ENCODE results near the gene SLC4A11.
A peak's percentile ranks its signal among the peaks of the same experiment; 100 is the strongest.

SLC4A11 gene

GRCh38 chr20:3239026-3239866 lies at the start of gene SLC4A11:
Gene SLC4A11 (minus strand): TSS chr20:3239190. CDS start chr20:3239137, 53 bp downstream.
- no peak for TF ChIP-seq CTCF (conservative IDR thresholded peaks at IDR 0.05)
- H3K27ac ChIP-seq = peak within 1 kb of the TSS; percentile 50; the same call in 1 of the 2 replicates

- TF ChIP-seq CTCF (conservative IDR thresholded peaks at IDR 0.05) = no peak
- H3K27ac ChIP-seq = no peak overlapping the region
These were observed 44.3 kb upstream of the SLC4A11 start for GRCh38 chr20:3283222-3283820.

- no peak for TF ChIP-seq CTCF (conservative IDR thresholded peaks at IDR 0.05)
- no peak overlapping the region for H3K27ac ChIP-seq
These were observed 43.6 kb upstream of the SLC4A11 start for GRCh38 chr20:3282271-3283221.

GRCh38 chr20:3281437-3281836 lies 42.4 kb upstream of the SLC4A11 start:
- TF ChIP-seq CTCF (conservative IDR thresholded peaks at IDR 0.05) = no peak
- H3K27ac ChIP-seq = no peak overlapping the region

GRCh38 chr20:3279761-3280160 lies 40.8 kb upstream of the SLC4A11 start:
- no peak overlapping the region for H3K27ac ChIP-seq
- TF ChIP-seq CTCF (conservative IDR thresholded peaks at IDR 0.05) = no peak

- H3K27ac ChIP-seq = no peak overlapping the region
- no peak for TF ChIP-seq CTCF (conservative IDR thresholded peaks at IDR 0.05)
These were observed 38.9 kb upstream of the SLC4A11 start for GRCh38 chr20:3277686-3278465.

Measured in VCaP (cell line).